Liver (tissue), 9 donors: ENCODE data around the gene TEX14. TPM values are rescaled to one million over a fixed set of nuclear protein-coding genes. Genes with fewer than 3 reads are reported as not detected.

Experiments
- DNase-seq: peaks from one replicate; pipeline ENCODE4 v3.0.0-alpha.2; 2017; ENCODE audit warnings: low spot score
- H3K27ac ChIP-seq, 2 donors: one replicate each; pipeline ENCODE4 v1.7.0; 2013; ENCODE audit warnings: inconsistent platforms in 2 of 2, low read length in 2 of 2, control low read depth in 1 of 2, low read depth in 1 of 2, mild to moderate bottlenecking in 1 of 2
- H3K27me3 ChIP-seq, 4 donors: one replicate each; pipeline versions ENCODE4 v1.6.1 to v1.7.0; 2013; ENCODE audit warnings: low read length in 3 of 4, inconsistent platforms in 1 of 4, mild to moderate bottlenecking in 1 of 4, moderate library complexity in 1 of 4; ENCODE audit not compliant: control insufficient read depth in 4 of 4, insufficient read depth in 4 of 4
- H3K36me3 ChIP-seq, 4 donors: one replicate each; pipeline versions ENCODE4 v1.6.1 to v1.7.0; 2013; ENCODE audit warnings: low read length in 3 of 4, mild to moderate bottlenecking in 3 of 4, low read depth in 1 of 4, moderate library complexity in 1 of 4; ENCODE audit not compliant: control insufficient read depth in 4 of 4, insufficient read depth in 3 of 4
- H3K4me1 ChIP-seq, 4 donors: one replicate each; pipeline versions ENCODE4 v1.6.1 to v1.7.0; 2013; ENCODE audit warnings: low read length in 3 of 4, mild to moderate bottlenecking in 3 of 4, moderate library complexity in 1 of 4; ENCODE audit not compliant: control insufficient read depth in 4 of 4, insufficient read depth in 4 of 4
- H3K4me3 ChIP-seq, 3 donors: one replicate each; pipeline versions ENCODE4 v1.6.1 to v1.7.0; 2013; ENCODE audit warnings: low read length in 3 of 3, control low read depth in 1 of 3, low read depth in 1 of 3, mild to moderate bottlenecking in 1 of 3
- H3K9ac ChIP-seq, 2 donors: one replicate each; pipeline ENCODE4 v1.7.0; 2013; ENCODE audit warnings: low read length in 2 of 2, mild to moderate bottlenecking in 2 of 2, moderate library complexity in 2 of 2, control low read depth in 1 of 2, low read depth in 1 of 2
- H3K9me3 ChIP-seq, 4 donors: one replicate each; pipeline versions ENCODE4 v1.6.1 to v1.7.0; 2013; ENCODE audit warnings: low read length in 3 of 4; ENCODE audit not compliant: control insufficient read depth in 4 of 4
- EGR1 ChIP-seq, 2 donors: IDR thresholded peaks; 2 replicates each; pipeline ENCODE4 v1.6.1; 2016 to 2018; ENCODE audit warnings: antibody characterized with exemption in 2 of 2, low read depth in 2 of 2
- FOXA1 ChIP-seq: IDR thresholded peaks from 2 replicates; pipeline ENCODE4 v1.6.1; 2016; ENCODE audit warnings: antibody characterized with exemption
- FOXA2 ChIP-seq: IDR thresholded peaks from 2 replicates; pipeline ENCODE4 v1.6.1; 2016; ENCODE audit warnings: antibody characterized with exemption
- GABPA ChIP-seq, 2 donors: IDR thresholded peaks in 1 of 2; conservative IDR thresholded peaks in 1 of 2; 2 replicates each; pipeline ENCODE4 v1.6.1; 2016; ENCODE audit warnings: antibody characterized with exemption in 2 of 2, mild to moderate bottlenecking in 1 of 2, moderate library complexity in 1 of 2
- HNF4A ChIP-seq, 2 donors: conservative IDR thresholded peaks; 2 replicates each; pipeline ENCODE4 v1.6.1; 2016; ENCODE audit warnings: antibody characterized with exemption in 2 of 2, mild to moderate bottlenecking in 2 of 2
- HNF4G ChIP-seq: IDR thresholded peaks from 2 replicates; pipeline ENCODE4 v1.6.1; 2016; ENCODE audit warnings: antibody characterized with exemption
- JUND ChIP-seq, 2 donors: IDR thresholded peaks; 2 replicates each; pipeline ENCODE4 v1.6.1; 2016; ENCODE audit warnings: antibody characterized with exemption in 2 of 2
- NR2F2 ChIP-seq: IDR thresholded peaks from 2 replicates; pipeline ENCODE4 v1.6.1; 2016; ENCODE audit warnings: antibody characterized with exemption
- RAD21 ChIP-seq, 2 donors: IDR thresholded peaks; 2 replicates each; pipeline ENCODE4 v1.6.1; 2016; ENCODE audit warnings: antibody characterized with exemption in 2 of 2, mild to moderate bottlenecking in 2 of 2
- RXRA ChIP-seq, 2 donors: IDR thresholded peaks; 2 replicates each; pipeline ENCODE4 v1.6.1; 2017 to 2018; ENCODE audit warnings: antibody characterized with exemption in 2 of 2, mild to moderate bottlenecking in 1 of 2
- SP1 ChIP-seq: IDR thresholded peaks from 2 replicates; pipeline ENCODE4 v1.6.1; 2018; ENCODE audit warnings: antibody characterized with exemption, mild to moderate bottlenecking
- TAF1 ChIP-seq: conservative IDR thresholded peaks from 2 replicates; pipeline ENCODE4 v1.6.1; 2016; ENCODE audit warnings: antibody characterized with exemption, mild to moderate bottlenecking
- YY1 ChIP-seq: IDR thresholded peaks from 2 replicates; pipeline ENCODE4 v1.6.1; 2016; ENCODE audit warnings: antibody characterized with exemption, mild to moderate bottlenecking
- WGBS: extraction: QIAGEN DNeasy Blood & Tissue Kit; methylation state at CpG from one replicate; pipeline ENCODE4 v1.1.7; 2013; 5-methylcytosine and 5-hydroxymethylcytosine counted together
- polyA plus RNA-seq, 2 donors: library from polyadenylated mRNA; stranded (reverse) in 1 of 2; unstranded in 1 of 2; fragments of 200-250 nt in 1 of 2; fragments of >200 nt in 1 of 2; fragmentation: Nextera tagmentation in 1 of 2; extraction: Ambion mirVana in 1 of 2; gene quantifications; one replicate each; pipeline versions ENCODE4 v1.2.1 to v1.2.3, GENCODE V29; 2013 to 2015
- total RNA-seq, 2 donors: library from RNA; depleted of rRNA; stranded (reverse); fragments of >200 nt; gene quantifications; one replicate each; pipeline ENCODE4 v1.2.3, GENCODE V29; 2014
- TF ChIP-seq, protein P1 (sequence below): IDR thresholded peaks from 2 replicates; pipeline ENCODE4 v1.6.1; 2016; ENCODE audit warnings: antibody characterized with exemption
- TF ChIP-seq, protein P2 (sequence below): IDR thresholded peaks from 2 replicates; pipeline ENCODE4 v1.6.1; 2016; ENCODE audit warnings: antibody characterized with exemption, mild to moderate bottlenecking
- TF ChIP-seq, protein P3 (sequence below): IDR thresholded peaks from 2 replicates; pipeline ENCODE4 v1.6.1; 2016; ENCODE audit warnings: antibody characterized with exemption
- TF ChIP-seq, protein P4 (sequence below): fragments of 150-350 bp; IDR thresholded peaks from 2 replicates; pipeline ENCODE4 v1.5.1; 2017; ENCODE audit warnings: improper control_type of control experiment, low read depth, low read length; ENCODE audit not compliant: missing input control
- TF ChIP-seq, protein P5 (sequence below): IDR thresholded peaks from 2 replicates; pipeline ENCODE4 v1.6.1; 2016; ENCODE audit warnings: antibody characterized with exemption
- donor health status: healthy.
- donor health status: healthy.
- donor health status: healthy.
- donor health status: healthy.
- donor health status: healthy.

TEX14 gene
- total and polyA plus RNA-seq, 4 donors: 0.01 to 0.17 (median 0.13) TPM

DNA sequence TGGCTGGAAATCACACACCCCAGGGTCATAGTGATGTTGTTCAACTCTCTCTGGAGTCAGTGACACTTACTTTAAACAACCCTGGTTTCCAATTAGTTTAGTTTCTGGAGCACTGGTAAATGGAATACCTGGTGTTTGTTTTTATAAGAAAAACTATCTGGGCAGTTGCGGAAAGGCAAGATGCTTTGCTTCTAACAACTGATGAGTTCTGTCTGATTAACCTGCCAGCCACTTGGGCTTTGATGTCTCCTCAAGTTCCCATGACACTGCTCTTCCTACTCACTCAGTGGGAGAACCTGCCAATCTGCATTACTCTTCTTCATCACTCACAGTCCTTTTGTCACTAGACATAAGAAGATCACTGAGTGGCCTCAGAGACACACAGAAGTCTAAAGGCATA is 98.7 kb downstream of the TEX14 start:
- WGBS: 93% methylated on average over 1 of the region's 1 CpG
- TF ChIP-seq FOXA1: no peak
- TF ChIP-seq YY1: no peak
- Histone ChIP-seq H3K9me3 (no peaks in the 10 kb centered on the region), H3K4me1 (no peaks in the 10 kb centered on the region), H3K4me3 (no peak overlapping the region), H3K9ac (no peak overlapping the region), H3K27me3 (no peaks in the 10 kb centered on the region), H3K36me3 (no peaks in the 10 kb centered on the region), H3K27ac (no peak overlapping the region)
- no peak for DNase-seq

DNA sequence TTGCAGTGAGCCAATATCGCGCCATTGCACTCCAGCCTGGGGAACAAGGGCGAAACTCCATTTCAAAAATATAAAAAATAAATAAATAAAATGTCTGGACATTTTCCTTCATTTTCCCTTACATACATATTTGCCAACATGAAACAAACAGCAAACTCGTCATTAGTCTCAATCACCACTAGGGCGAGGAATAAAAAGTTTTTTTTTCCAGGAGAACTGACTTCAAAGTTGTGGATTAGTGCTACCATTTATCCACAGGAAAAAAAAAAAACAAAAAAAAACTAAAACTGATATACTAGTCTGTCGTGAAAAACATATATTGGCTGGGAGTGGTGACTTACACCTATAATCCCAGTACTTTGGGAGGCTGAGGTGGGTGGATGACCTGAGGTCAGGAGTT is 100.4 kb downstream of the TEX14 start:
- Histone ChIP-seq H3K27ac (no peak overlapping the region), H3K4me3 (no peak overlapping the region), H3K4me1 (no peaks in the 10 kb centered on the region), H3K27me3 (no peaks in the 10 kb centered on the region), H3K36me3 (no peaks in the 10 kb centered on the region), H3K9me3 (no peaks in the 10 kb centered on the region), H3K9ac (no peak overlapping the region)
- DNase-seq: no peak
- WGBS: 91% methylated on average over 6 of the region's 6 CpGs
- TF ChIP-seq, protein P1, sequence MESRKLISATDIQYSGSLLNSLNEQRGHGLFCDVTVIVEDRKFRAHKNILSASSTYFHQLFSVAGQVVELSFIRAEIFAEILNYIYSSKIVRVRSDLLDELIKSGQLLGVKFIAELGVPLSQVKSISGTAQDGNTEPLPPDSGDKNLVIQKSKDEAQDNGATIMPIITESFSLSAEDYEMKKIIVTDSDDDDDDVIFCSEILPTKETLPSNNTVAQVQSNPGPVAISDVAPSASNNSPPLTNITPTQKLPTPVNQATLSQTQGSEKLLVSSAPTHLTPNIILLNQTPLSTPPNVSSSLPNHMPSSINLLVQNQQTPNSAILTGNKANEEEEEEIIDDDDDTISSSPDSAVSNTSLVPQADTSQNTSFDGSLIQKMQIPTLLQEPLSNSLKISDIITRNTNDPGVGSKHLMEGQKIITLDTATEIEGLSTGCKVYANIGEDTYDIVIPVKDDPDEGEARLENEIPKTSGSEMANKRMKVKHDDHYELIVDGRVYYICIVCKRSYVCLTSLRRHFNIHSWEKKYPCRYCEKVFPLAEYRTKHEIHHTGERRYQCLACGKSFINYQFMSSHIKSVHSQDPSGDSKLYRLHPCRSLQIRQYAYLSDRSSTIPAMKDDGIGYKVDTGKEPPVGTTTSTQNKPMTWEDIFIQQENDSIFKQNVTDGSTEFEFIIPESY: no peak
- no peak for TF ChIP-seq HNF4G
- TF ChIP-seq, protein P2, sequence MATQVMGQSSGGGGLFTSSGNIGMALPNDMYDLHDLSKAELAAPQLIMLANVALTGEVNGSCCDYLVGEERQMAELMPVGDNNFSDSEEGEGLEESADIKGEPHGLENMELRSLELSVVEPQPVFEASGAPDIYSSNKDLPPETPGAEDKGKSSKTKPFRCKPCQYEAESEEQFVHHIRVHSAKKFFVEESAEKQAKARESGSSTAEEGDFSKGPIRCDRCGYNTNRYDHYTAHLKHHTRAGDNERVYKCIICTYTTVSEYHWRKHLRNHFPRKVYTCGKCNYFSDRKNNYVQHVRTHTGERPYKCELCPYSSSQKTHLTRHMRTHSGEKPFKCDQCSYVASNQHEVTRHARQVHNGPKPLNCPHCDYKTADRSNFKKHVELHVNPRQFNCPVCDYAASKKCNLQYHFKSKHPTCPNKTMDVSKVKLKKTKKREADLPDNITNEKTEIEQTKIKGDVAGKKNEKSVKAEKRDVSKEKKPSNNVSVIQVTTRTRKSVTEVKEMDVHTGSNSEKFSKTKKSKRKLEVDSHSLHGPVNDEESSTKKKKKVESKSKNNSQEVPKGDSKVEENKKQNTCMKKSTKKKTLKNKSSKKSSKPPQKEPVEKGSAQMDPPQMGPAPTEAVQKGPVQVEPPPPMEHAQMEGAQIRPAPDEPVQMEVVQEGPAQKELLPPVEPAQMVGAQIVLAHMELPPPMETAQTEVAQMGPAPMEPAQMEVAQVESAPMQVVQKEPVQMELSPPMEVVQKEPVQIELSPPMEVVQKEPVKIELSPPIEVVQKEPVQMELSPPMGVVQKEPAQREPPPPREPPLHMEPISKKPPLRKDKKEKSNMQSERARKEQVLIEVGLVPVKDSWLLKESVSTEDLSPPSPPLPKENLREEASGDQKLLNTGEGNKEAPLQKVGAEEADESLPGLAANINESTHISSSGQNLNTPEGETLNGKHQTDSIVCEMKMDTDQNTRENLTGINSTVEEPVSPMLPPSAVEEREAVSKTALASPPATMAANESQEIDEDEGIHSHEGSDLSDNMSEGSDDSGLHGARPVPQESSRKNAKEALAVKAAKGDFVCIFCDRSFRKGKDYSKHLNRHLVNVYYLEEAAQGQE: no peak
- TF ChIP-seq RXRA (IDR thresholded peaks at IDR 0.05): no peak
- TF ChIP-seq SP1: no peak
- TF ChIP-seq GABPA (IDR thresholded peaks at IDR 0.05 in 1 of 2, conservative IDR thresholded peaks at IDR 0.05 in 1 of 2): no peak
- TF ChIP-seq EGR1 (IDR thresholded peaks at IDR 0.05; ENCODE audit: low read depth in 2 of 2): no peak
- TF ChIP-seq, protein P3, sequence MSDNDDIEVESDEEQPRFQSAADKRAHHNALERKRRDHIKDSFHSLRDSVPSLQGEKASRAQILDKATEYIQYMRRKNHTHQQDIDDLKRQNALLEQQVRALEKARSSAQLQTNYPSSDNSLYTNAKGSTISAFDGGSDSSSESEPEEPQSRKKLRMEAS: no peak
- no peak for TF ChIP-seq HNF4A (conservative IDR thresholded peaks at IDR 0.05)
- TF ChIP-seq RAD21 (IDR thresholded peaks at IDR 0.05): no peak
- no peak for TF ChIP-seq FOXA2
- no peak for TF ChIP-seq TAF1
- TF ChIP-seq JUND (IDR thresholded peaks at IDR 0.05): no peak
- TF ChIP-seq FOXA1: no peak
- TF ChIP-seq, protein P4, sequence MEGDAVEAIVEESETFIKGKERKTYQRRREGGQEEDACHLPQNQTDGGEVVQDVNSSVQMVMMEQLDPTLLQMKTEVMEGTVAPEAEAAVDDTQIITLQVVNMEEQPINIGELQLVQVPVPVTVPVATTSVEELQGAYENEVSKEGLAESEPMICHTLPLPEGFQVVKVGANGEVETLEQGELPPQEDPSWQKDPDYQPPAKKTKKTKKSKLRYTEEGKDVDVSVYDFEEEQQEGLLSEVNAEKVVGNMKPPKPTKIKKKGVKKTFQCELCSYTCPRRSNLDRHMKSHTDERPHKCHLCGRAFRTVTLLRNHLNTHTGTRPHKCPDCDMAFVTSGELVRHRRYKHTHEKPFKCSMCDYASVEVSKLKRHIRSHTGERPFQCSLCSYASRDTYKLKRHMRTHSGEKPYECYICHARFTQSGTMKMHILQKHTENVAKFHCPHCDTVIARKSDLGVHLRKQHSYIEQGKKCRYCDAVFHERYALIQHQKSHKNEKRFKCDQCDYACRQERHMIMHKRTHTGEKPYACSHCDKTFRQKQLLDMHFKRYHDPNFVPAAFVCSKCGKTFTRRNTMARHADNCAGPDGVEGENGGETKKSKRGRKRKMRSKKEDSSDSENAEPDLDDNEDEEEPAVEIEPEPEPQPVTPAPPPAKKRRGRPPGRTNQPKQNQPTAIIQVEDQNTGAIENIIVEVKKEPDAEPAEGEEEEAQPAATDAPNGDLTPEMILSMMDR: no peak
- TF ChIP-seq YY1: no peak
- TF ChIP-seq NR2F2: no peak
- TF ChIP-seq, protein P5, sequence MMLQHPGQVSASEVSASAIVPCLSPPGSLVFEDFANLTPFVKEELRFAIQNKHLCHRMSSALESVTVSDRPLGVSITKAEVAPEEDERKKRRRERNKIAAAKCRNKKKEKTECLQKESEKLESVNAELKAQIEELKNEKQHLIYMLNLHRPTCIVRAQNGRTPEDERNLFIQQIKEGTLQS: no peak
